ENCODE measurements around the gene PUDP. TPM values are rescaled to one million over a fixed set of nuclear protein-coding genes. Genes with fewer than 3 reads are reported as not detected.
"Not testable (repeated sequence)": the region's sequence is repeated elsewhere in the genome, so short reads cannot be mapped to it uniquely, and the experiment has no call there.

Gene PUDP
- total RNA-seq, 2 donors from 2014 or later: 3.4 to 12.7 TPM

- DNase-seq (ENCODE audit: low spot score) (no peak), ATAC-seq (ENCODE audit: insufficient number of reproducible peaks, low FRiP score, low read depth) (no peak)
- Histone ChIP-seq H3K36me3 (no peaks in the 10 kb centered on the region), H3K4me1 (ENCODE audit: control insufficient read depth in 1 of 2, low read depth in 2 of 2) (no peaks in the 10 kb centered on the region), H3K4me3 (no peak overlapping the region), H3K9me3 (no peaks in the 10 kb centered on the region), H3K27me3 (replicated peaks; ENCODE audit: insufficient read depth) (no peaks in the 10 kb centered on the region), H3K27ac (no peak overlapping the region)
- no peak for TF ChIP-seq CTCF (IDR thresholded peaks at IDR 0.05)
These were observed 40.7 kb upstream of the PUDP start for GRCh38 chrX:7188672-7189071.

- Histone ChIP-seq H3K4me1 (ENCODE audit: control insufficient read depth in 1 of 2, low read depth in 2 of 2) (no peaks in the 10 kb centered on the region), H3K36me3 (no peaks in the 10 kb centered on the region), H3K27ac (no peak overlapping the region), H3K9me3 (no peaks in the 10 kb centered on the region), H3K4me3 (no peak overlapping the region), H3K27me3 (replicated peaks; ENCODE audit: insufficient read depth) (no peaks in the 10 kb centered on the region)
- TF ChIP-seq CTCF (IDR thresholded peaks at IDR 0.05): no peak
- DNase-seq (ENCODE audit: low spot score) (no peak), ATAC-seq (ENCODE audit: insufficient number of reproducible peaks, low FRiP score, low read depth) (no peak)
These were observed 36.9 kb upstream of the PUDP start for GRCh38 chrX:7184816-7185215.

GRCh38 chrX:7179446-7179845, 31.5 kb upstream of the PUDP start:
- Histone ChIP-seq H3K4me3 (no peak overlapping the region), H3K27ac (no peak overlapping the region), H3K9me3 (no peaks in the 10 kb centered on the region), H3K4me1 (ENCODE audit: control insufficient read depth in 1 of 2, low read depth in 2 of 2) (no peaks in the 10 kb centered on the region), H3K27me3 (replicated peaks; ENCODE audit: insufficient read depth) (no peaks in the 10 kb centered on the region), H3K36me3 (no peaks in the 10 kb centered on the region)
- ATAC-seq (ENCODE audit: insufficient number of reproducible peaks, low FRiP score, low read depth) (no peak), DNase-seq (ENCODE audit: low spot score) (no peak)
- no peak for TF ChIP-seq CTCF (IDR thresholded peaks at IDR 0.05)

- not testable (repeated sequence) for H3K27me3 ChIP-seq (replicated peaks; ENCODE audit: insufficient read depth)
These were observed 30.9 kb upstream of the PUDP start for GRCh38 chrX:7178859-7179258.

GRCh38 chrX:7170898-7171297, 22.9 kb upstream of the PUDP start:
- Histone ChIP-seq H3K27ac (no peak overlapping the region), H3K27me3 (replicated peaks; ENCODE audit: insufficient read depth) (no peaks in the 10 kb centered on the region), H3K9me3 (no peaks in the 10 kb centered on the region), H3K36me3 (no peaks in the 10 kb centered on the region), H3K4me3 (no peak overlapping the region), H3K4me1 (ENCODE audit: control insufficient read depth in 1 of 2, low read depth in 2 of 2) (no peaks in the 10 kb centered on the region)
- ATAC-seq (ENCODE audit: insufficient number of reproducible peaks, low FRiP score, low read depth) (no peak), DNase-seq (ENCODE audit: low spot score) (no peak)
- no peak for TF ChIP-seq CTCF (IDR thresholded peaks at IDR 0.05)

More at GRCh38 chrX:7178859-7179258, 30.9 kb upstream of the PUDP start:
- H3K27ac ChIP-seq; H3K4me3 ChIP-seq; ATAC-seq (ENCODE audit: insufficient number of reproducible peaks, low FRiP score, low read depth); H3K4me1 ChIP-seq (ENCODE audit: control insufficient read depth in 1 of 2, low read depth in 2 of 2); DNase-seq (ENCODE audit: low spot score); H3K36me3 ChIP-seq; H3K9me3 ChIP-seq: not testable (repeated sequence)

- Histone ChIP-seq H3K27me3 (replicated peaks; ENCODE audit: insufficient read depth) (no peaks in the 10 kb centered on the region), H3K27ac (no peak overlapping the region), H3K4me3 (no peak overlapping the region), H3K36me3 (no peaks in the 10 kb centered on the region), H3K9me3 (no peaks in the 10 kb centered on the region), H3K4me1 (ENCODE audit: control insufficient read depth in 1 of 2, low read depth in 2 of 2) (no peaks in the 10 kb centered on the region)
- DNase-seq (ENCODE audit: low spot score) (no peak), ATAC-seq (ENCODE audit: insufficient number of reproducible peaks, low FRiP score, low read depth) (no peak)
- no peak for TF ChIP-seq CTCF (IDR thresholded peaks at IDR 0.05)
These were observed 21.7 kb upstream of the PUDP start for GRCh38 chrX:7169627-7170026.

Data from thoracic aorta (tissue), 2 donors.